ENCODE measurements around the gene BDNF.
A peak's percentile ranks its signal among the peaks of the same experiment; 100 is the strongest.
"Not testable (repeated sequence)": the region's sequence is repeated elsewhere in the genome, so short reads cannot be mapped to it uniquely, and the experiment has no call there.

The BDNF gene

GRCh38 chr11:27700351-27701301, at the start of gene BDNF:
Gene BDNF, minus strand, starts transcription at chr11:27700455. Its CDS starts 41,891 bp downstream, at chr11:27658564.
- Histone ChIP-seq H3K27me3 (ENCODE audit: low read depth, low read length) (peaks cover 40% of the 10 kb centered on the region), H3K36me3 (replicated peaks; ENCODE audit: low read depth, low read length) (no peaks in the 10 kb centered on the region)

GRCh38 chr11:27740362-27741013, 40.2 kb upstream of the BDNF start:
- H2AFZ ChIP-seq (ENCODE audit: low read depth, low read length) = no peak overlapping the region
- H3K4me1 ChIP-seq (ENCODE audit: low read length) = no peaks in the 10 kb centered on the region
- TF ChIP-seq EZH2phosphoT487 (IDR thresholded peaks at IDR 0.05; ENCODE audit: low read depth) = no peak
- H3K4me3 ChIP-seq (ENCODE audit: low read length) = no peak overlapping the region
- no peak overlapping the region for H3K27ac ChIP-seq (ENCODE audit: low read length)
- H3K9me3 ChIP-seq (ENCODE audit: insufficient read depth, low read length) = no peaks in the 10 kb centered on the region
- H3K9ac ChIP-seq (ENCODE audit: low read length) = no peak overlapping the region
- no peaks in the 10 kb centered on the region for H3K79me2 ChIP-seq (ENCODE audit: low read length)
- H3K27me3 ChIP-seq (ENCODE audit: low read depth, low read length) = peaks cover 3% of the 10 kb centered on the region; the same call in 1 of the 2 replicates
- H4K20me1 ChIP-seq (ENCODE audit: insufficient read depth, low read length) = no peaks in the 10 kb centered on the region
- H3K36me3 ChIP-seq (replicated peaks; ENCODE audit: low read depth, low read length) = no peaks in the 10 kb centered on the region
- no peak overlapping the region for H3K4me2 ChIP-seq (ENCODE audit: low read length)

More at GRCh38 chr11:27700351-27701301, at the start of gene BDNF:
- Histone ChIP-seq H3K4me1 (ENCODE audit: low read length) (peaks cover 21% of the 10 kb centered on the region), H3K4me3 (ENCODE audit: low read length) (peak within 1 kb of the TSS; percentile 78), H3K4me2 (ENCODE audit: low read length) (peak within 1 kb of the TSS; percentile 95), H3K79me2 (ENCODE audit: low read length) (no peaks in the 10 kb centered on the region), H3K9ac (ENCODE audit: low read length) (no peak within 1 kb of the TSS; the same call in 1 of the 2 replicates), H3K9me3 (ENCODE audit: insufficient read depth, low read length) (no peaks in the 10 kb centered on the region), H2AFZ (ENCODE audit: low read depth, low read length) (peak within 1 kb of the TSS; percentile 97), H4K20me1 (ENCODE audit: insufficient read depth, low read length) (no peaks in the 10 kb centered on the region), H3K27ac (ENCODE audit: low read length) (no peak within 1 kb of the TSS)
- TF ChIP-seq EZH2phosphoT487 (IDR thresholded peaks at IDR 0.05; ENCODE audit: low read depth) (no peak), CTCF (IDR thresholded peaks at IDR 0.05; ENCODE audit: low read depth, low read length) (no peak)

GRCh38 chr11:27735281-27735680, 35.0 kb upstream of the BDNF start:
- TF ChIP-seq EZH2phosphoT487 (IDR thresholded peaks at IDR 0.05; ENCODE audit: low read depth) (no peak), CTCF (IDR thresholded peaks at IDR 0.05; ENCODE audit: low read depth, low read length) (no peak)
- Histone ChIP-seq H3K27me3 (ENCODE audit: low read depth, low read length) (no peaks in the 10 kb centered on the region), H3K27ac (ENCODE audit: low read length) (no peak overlapping the region), H4K20me1 (ENCODE audit: insufficient read depth, low read length) (no peaks in the 10 kb centered on the region), H3K36me3 (replicated peaks; ENCODE audit: low read depth, low read length) (no peaks in the 10 kb centered on the region), H3K79me2 (ENCODE audit: low read length) (no peaks in the 10 kb centered on the region), H3K4me2 (ENCODE audit: low read length) (no peak overlapping the region), H2AFZ (ENCODE audit: low read depth, low read length) (no peak overlapping the region), H3K9ac (ENCODE audit: low read length) (no peak overlapping the region), H3K4me1 (ENCODE audit: low read length) (no peaks in the 10 kb centered on the region), H3K4me3 (ENCODE audit: low read length) (no peak overlapping the region), H3K9me3 (ENCODE audit: insufficient read depth, low read length) (no peaks in the 10 kb centered on the region)

- not testable (repeated sequence) for H3K4me1 ChIP-seq (ENCODE audit: low read length); H2AFZ ChIP-seq (ENCODE audit: low read depth, low read length); H3K4me2 ChIP-seq (ENCODE audit: low read length); H3K4me3 ChIP-seq (ENCODE audit: low read length); H3K27me3 ChIP-seq (ENCODE audit: low read depth, low read length); H3K27ac ChIP-seq (ENCODE audit: low read length); H3K9me3 ChIP-seq (ENCODE audit: insufficient read depth, low read length); H3K9ac ChIP-seq (ENCODE audit: low read length); H3K36me3 ChIP-seq (replicated peaks; ENCODE audit: low read depth, low read length); H4K20me1 ChIP-seq (ENCODE audit: insufficient read depth, low read length); H3K79me2 ChIP-seq (ENCODE audit: low read length)
These were observed 31.5 kb upstream of the BDNF start for GRCh38 chr11:27731803-27732202.

- no peaks in the 10 kb centered on the region for H3K79me2 ChIP-seq (ENCODE audit: low read length)
- H3K27me3 ChIP-seq (ENCODE audit: low read depth, low read length) = no peaks in the 10 kb centered on the region
- H4K20me1 ChIP-seq (ENCODE audit: insufficient read depth, low read length) = no peaks in the 10 kb centered on the region
- no peak overlapping the region for H3K4me2 ChIP-seq (ENCODE audit: low read length)
- H3K36me3 ChIP-seq (replicated peaks; ENCODE audit: low read depth, low read length) = no peaks in the 10 kb centered on the region
- H3K27ac ChIP-seq (ENCODE audit: low read length) = no peak overlapping the region
- H3K4me3 ChIP-seq (ENCODE audit: low read length) = no peak overlapping the region
- H3K9ac ChIP-seq (ENCODE audit: low read length) = no peak overlapping the region
- TF ChIP-seq EZH2phosphoT487 (IDR thresholded peaks at IDR 0.05; ENCODE audit: low read depth) = no peak
- TF ChIP-seq CTCF (IDR thresholded peaks at IDR 0.05; ENCODE audit: low read depth, low read length) = no peak
- no peak overlapping the region for H2AFZ ChIP-seq (ENCODE audit: low read depth, low read length)
- H3K4me1 ChIP-seq (ENCODE audit: low read length) = no peaks in the 10 kb centered on the region
- no peaks in the 10 kb centered on the region for H3K9me3 ChIP-seq (ENCODE audit: insufficient read depth, low read length)
These were observed 26.7 kb upstream of the BDNF start for GRCh38 chr11:27726981-27727380.
